GM12873 (cell line): ENCODE data around the gene C6orf132.

ENCODE experiments used
- CTCF ChIP-seq: IDR thresholded peaks from 2 replicates; pipeline ENCODE4 v1.5.1; 2012; ENCODE audit warnings: low read depth, mild to moderate bottlenecking, moderate library complexity, low read length, control low read depth; ENCODE audit not compliant: insufficient read depth; ENCODE audit errors: missing control alignments

C6orf132 gene

GRCh38 chr6:42158631-42159030 lies 16.2 kb upstream of the C6orf132 start:
- no peak for TF ChIP-seq CTCF

- TF ChIP-seq CTCF: no peak
Measured at GRCh38 chr6:42158011-42158410, 15.6 kb upstream of the C6orf132 start.

- TF ChIP-seq CTCF: no peak
Measured at GRCh38 chr6:42156638-42157037, 14.2 kb upstream of the C6orf132 start.

GRCh38 chr6:42155293-42155692 lies 12.9 kb upstream of the C6orf132 start:
- no peak for TF ChIP-seq CTCF

- TF ChIP-seq CTCF: no peak
Measured at GRCh38 chr6:42154461-42155209, 12.2 kb upstream of the C6orf132 start.

GRCh38 chr6:42153921-42154320 lies 11.5 kb upstream of the C6orf132 start:
- TF ChIP-seq CTCF: no peak

GRCh38 chr6:42152024-42152423 lies 9.6 kb upstream of the C6orf132 start:
- no peak for TF ChIP-seq CTCF
